NCI-H1436 treated with DMSO at 0.1 percent for 48 hours (cell line): Measurements from ENCODE around the gene SCN2A.
"Not testable (repeated sequence)": the region's sequence is repeated elsewhere in the genome, so short reads cannot be mapped to it uniquely, and the experiment has no call there.

Experiments used
- DNase-seq: peaks from one replicate; lab custom pipeline; 2025; lab: John Stamatoyannopoulos, UW

The SCN2A gene

GRCh38 chr2:165253178-165253577 lies 14.0 kb downstream of the SCN2A start:
- DNase-seq: no peak

GRCh38 chr2:165256618-165257017 lies 17.4 kb downstream of the SCN2A start:
- DNase-seq: no peak

GRCh38 chr2:165260347-165260746 lies 21.1 kb downstream of the SCN2A start:
- not testable (repeated sequence) for DNase-seq

GRCh38 chr2:165268754-165269153 lies 29.5 kb downstream of the SCN2A start:
- DNase-seq: no peak

- DNase-seq: no peak
Observed at GRCh38 chr2:165273176-165273575, 34.0 kb downstream of the SCN2A start.

GRCh38 chr2:165274698-165275097 lies 35.5 kb downstream of the SCN2A start:
- no peak for DNase-seq

- no peak for DNase-seq
Observed at GRCh38 chr2:165275932-165276331, 36.7 kb downstream of the SCN2A start.

GRCh38 chr2:165277295-165277694 lies 38.1 kb downstream of the SCN2A start:
- no peak for DNase-seq

- no peak for DNase-seq
Observed at GRCh38 chr2:165277860-165278656, 38.8 kb downstream of the SCN2A start.

GRCh38 chr2:165280356-165280755 lies 41.1 kb downstream of the SCN2A start:
- DNase-seq: no peak

- no peak for DNase-seq
Observed at GRCh38 chr2:165281387-165281786, 42.2 kb downstream of the SCN2A start.

- no peak for DNase-seq
Observed at GRCh38 chr2:165283342-165283741, 44.1 kb downstream of the SCN2A start.

GRCh38 chr2:165287094-165287778 lies 48.0 kb downstream of the SCN2A start:
- no peak for DNase-seq

- DNase-seq: no peak
Observed at GRCh38 chr2:165289069-165289468, 49.9 kb downstream of the SCN2A start.

- peak; percentile 87 for DNase-seq
Observed at GRCh38 chr2:165293440-165294420, 54.5 kb downstream of the SCN2A start.

GRCh38 chr2:165294912-165295311 lies 55.7 kb downstream of the SCN2A start:
- DNase-seq: no peak

- no peak for DNase-seq
Observed at GRCh38 chr2:165295643-165296042, 56.4 kb downstream of the SCN2A start.

- no peak for DNase-seq
Observed at GRCh38 chr2:165305391-165306096, 66.3 kb downstream of the SCN2A start.

GRCh38 chr2:165307317-165307716 lies 68.1 kb downstream of the SCN2A start:
- no peak for DNase-seq

GRCh38 chr2:165311949-165312348 lies 72.7 kb downstream of the SCN2A start:
- no peak for DNase-seq

- DNase-seq: no peak
Observed at GRCh38 chr2:165312999-165313398, 73.8 kb downstream of the SCN2A start.

GRCh38 chr2:165313509-165313908 lies 74.3 kb downstream of the SCN2A start:
- DNase-seq: no peak
